Erythroblast (primary cell): ENCODE measurements around the gene HMOX1.

Experiments used
- GATA1 ChIP-seq: IDR thresholded peaks from 2 replicates; pipeline ENCODE4 v1.6.1; 2011; ENCODE audit warnings: low read depth, mild to moderate bottlenecking, control low read depth, low read length, moderate library complexity
- POLR2A ChIP-seq: IDR thresholded peaks from 2 replicates; pipeline ENCODE4 v1.6.1; 2011; ENCODE audit warnings: mild to moderate bottlenecking, low read length

- TF ChIP-seq POLR2A (peak; percentile 23), GATA1 (no peak)
Observed at GRCh38 chr22:35352214-35353111, 28.4 kb upstream of the HMOX1 start.
